ENCODE results near the gene ARHGAP44.
"Not testable (repeated sequence)": the region's sequence is repeated elsewhere in the genome, so short reads cannot be mapped to it uniquely, and the experiment has no call there.

The ARHGAP44 gene

DNA sequence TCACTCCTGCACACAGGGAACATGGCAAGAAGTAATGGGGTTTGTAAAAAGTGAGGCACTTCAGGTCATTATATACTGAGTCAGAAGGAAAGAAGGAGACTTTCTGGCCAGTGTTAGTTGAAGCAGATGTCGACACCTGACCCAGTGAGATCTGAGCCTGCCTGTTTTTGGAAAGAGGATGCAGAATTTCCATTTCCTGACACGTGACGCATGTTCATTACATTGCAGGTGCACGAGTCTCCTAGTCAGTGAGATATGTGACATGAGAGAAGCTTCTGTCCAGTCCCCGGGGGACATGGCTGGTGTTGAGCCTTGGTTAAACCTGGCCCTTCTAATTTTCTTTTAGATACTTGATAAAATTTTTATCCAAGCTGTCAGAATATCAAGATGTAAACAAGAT is 166.2 kb downstream of the ARHGAP44 start:
- no peak for DNase-seq (ENCODE audit: insufficient read length, low spot score)
- FAIRE-seq = no peak

DNA sequence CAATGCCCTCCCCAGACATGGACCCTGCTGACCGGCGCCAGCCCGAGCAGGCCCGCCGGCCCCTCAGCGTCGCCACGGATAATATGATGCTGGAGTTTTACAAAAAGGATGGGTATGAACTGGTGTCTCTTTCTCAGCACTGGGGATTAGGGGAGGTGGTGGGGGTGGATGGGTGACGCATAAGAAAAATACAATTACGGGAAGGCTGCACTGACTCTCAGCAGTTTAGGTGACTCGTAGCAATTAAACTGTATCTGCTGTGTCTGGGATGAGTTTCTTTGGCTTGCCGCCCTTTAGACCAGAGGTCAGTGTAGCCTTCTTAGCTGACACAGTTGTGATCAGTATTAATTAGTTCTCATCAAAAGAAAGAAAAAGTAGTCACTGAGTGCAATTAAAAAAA is 169.5 kb downstream of the ARHGAP44 start:
- no peak for DNase-seq (ENCODE audit: insufficient read length, low spot score)
- no peak for FAIRE-seq

DNA sequence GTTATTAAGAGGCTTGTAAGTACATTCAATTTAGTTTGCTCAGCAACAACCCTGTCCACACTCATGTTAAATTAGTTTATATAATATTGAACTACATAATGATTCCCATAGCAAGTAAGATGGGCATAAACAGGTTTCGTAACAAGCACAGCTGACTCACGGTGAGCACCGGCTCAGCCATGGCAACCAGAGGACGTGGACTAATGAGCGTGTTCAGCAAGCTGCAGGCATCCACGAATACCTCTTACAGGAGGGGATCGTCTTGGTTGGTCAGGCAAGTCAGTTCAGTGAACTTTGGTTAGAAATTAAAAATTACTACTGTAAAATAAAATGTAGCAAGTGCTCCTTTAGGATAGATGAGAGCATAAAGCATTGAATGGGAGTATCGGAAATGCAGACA is 170.1 kb downstream of the ARHGAP44 start:
- FAIRE-seq (no peak), DNase-seq (ENCODE audit: insufficient read length, low spot score) (no peak)

DNA sequence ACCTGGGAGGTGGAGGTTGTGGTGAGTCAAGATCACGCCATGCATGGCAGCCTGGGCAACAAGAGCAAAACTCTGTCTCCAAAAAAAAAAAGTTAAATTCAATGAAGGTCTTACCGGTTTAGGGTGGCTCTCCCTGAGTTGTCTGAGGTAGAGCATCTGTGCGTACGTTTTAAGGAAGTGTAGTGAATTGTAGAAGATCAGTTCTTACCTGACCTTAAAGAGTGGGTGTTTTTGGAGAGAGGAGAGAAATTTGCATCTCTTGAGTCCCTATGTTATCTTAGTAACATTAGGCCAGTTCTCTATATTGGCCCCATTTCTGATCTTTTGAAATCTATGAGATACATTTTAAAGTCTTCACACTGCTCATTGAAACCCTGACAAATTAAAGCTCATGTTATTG is 172.4 kb downstream of the ARHGAP44 start:
- DNase-seq (ENCODE audit: insufficient read length, low spot score) (no peak), FAIRE-seq (no peak)

DNA sequence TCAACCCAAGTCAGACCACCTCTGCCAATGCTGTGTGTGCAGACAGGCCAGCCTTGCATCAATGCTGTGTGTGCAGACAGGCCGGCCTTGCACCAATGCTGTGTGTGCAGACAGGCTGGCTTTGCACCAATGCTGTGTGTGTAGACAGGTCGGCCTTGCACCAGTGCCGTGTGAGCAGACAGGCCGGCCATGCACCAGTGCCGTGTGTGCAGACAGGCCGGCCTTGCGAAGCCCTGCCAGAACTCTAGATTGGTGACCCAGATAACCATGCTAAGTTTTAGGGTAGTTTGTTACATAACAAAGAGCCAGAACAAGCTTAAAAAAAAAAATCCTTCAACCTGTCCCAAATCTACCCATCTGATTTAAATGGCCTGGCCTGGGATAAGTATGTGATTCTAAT is 174.2 kb downstream of the ARHGAP44 start:
- FAIRE-seq (no peak), DNase-seq (ENCODE audit: insufficient read length, low spot score) (no peak)

DNA sequence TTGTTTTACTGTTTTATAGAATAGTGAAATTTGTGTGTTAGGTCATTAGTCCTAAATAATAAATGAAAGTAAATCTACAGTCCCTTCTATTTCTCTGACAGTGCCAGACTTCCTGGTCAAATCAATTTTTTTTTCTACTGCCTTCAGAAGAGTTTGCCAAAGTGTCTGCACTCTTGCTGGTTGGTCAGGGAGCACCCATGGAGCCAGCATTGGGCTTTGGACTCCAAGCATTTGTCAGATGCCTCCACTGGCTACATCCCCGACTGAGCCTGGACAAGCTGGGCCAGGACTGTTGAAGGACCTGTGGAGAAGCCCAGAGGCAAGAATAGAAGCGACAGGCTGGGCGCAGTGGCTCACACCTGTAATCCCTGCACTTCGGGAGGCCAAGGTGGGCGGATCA is 174.9 kb downstream of the ARHGAP44 start:
- FAIRE-seq (no peak), DNase-seq (ENCODE audit: insufficient read length, low spot score) (no peak)

DNA sequence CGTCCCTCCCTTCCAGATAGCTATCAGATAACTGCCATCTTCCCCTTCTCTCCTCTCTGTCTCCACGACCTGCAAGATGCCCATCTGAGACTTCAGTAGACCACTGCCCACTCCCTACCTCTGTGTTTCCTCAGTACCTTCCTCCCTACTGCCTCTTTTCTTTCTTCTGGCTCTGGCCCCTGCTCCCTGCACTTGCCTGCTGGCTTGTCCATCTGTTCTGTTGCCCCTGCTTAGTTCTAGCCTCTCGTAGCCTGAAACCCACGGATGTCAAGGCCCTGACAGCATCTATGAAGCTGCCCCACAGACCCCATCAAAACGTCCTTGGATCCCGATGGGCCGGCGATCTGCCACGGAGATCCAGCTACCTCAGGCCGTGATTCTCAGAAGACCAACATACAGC is 175.5 kb downstream of the ARHGAP44 start:
- DNase-seq (ENCODE audit: insufficient read length, low spot score) (no peak), FAIRE-seq (no peak)

DNA sequence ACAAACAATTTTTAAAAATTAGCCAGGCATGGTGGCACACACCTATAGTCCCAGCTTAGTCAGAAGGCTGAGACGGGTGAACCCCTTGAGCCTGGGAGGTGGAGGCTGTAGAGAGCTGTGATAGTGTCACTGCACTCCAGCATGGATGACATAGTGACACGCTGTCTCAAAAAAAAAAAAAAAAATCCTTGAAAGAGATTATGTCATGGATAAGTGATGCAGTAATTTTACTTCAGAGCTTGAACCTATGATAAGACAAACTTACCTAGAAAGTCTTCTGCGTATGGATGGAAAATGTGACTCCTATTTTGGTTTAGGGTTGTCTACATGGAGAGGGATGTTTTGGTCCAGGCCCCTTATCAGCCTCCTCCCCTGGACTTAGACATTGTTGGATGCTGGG is 176.7 kb downstream of the ARHGAP44 start:
- no peak for FAIRE-seq
- no peak for DNase-seq (ENCODE audit: insufficient read length, low spot score)

DNA sequence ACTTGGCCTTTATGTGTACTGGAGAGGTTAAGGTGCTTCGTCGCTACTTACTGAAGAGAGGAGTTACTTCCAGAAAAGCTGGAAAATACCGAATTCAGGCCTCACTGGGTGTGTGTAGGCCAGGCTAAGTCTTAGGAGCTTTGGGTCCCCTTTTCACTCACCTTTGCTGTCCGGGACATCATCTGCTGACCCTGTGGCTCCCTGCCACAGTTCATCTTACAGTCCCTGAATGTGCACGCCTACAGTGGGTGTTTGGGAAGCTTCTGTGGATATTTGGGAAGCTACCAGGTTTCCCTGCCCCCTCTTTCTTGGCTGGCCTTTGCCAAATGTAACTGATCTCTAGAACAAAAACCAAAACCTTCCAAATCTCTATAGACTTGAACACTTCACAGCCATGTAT is 177.1 kb downstream of the ARHGAP44 start:
- FAIRE-seq = no peak
- no peak for DNase-seq (ENCODE audit: insufficient read length, low spot score)

DNA sequence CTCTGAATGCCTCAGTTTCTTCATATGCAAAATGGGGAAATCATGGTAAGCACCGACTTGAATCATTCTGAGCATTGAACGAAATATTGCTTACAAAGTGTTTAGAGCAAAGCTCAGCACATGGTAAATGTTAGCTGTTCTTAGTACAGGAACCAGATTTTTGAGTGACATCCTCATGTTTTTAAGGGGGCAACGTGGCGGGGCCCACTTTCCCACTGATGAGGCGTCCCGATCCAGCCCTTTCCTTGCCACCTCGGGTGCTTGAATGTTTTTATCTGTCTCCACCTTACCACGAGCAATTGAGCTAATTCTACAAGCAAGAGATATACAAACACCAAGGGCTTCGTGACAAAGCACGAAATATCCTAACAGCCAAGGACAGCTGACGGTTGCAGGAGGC is 178.7 kb downstream of the ARHGAP44 start:
- DNase-seq (ENCODE audit: insufficient read length, low spot score) = no peak
- FAIRE-seq = no peak

DNA sequence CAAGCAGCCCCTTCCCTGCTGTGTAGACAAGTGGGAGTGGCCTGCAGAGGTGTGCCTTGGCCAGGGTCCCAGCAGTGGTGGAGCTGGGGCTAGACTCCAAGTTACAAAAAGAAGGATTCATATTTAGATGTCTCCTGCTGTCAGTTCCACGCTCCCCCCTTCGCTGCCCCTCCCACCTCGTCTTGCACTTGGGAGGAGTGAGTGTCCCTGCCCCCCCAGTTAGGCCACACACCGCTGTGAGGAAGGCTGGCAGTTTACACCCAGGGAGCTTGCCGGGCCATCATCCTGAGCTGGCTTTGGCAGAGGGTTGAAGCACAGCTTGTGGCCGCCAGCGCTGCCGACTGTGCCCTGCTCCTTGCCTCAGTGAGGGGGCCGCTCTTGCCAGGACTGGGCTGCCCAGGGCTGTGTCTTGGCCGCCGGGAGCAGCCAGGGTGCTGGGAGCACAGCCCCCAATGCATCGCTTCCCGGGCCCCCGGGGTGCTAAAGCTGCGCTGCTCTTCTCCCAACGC is 184.3 kb downstream of the ARHGAP44 start:
- DNase-seq (ENCODE audit: insufficient read length, low spot score) (no peak), FAIRE-seq (no peak)

DNA sequence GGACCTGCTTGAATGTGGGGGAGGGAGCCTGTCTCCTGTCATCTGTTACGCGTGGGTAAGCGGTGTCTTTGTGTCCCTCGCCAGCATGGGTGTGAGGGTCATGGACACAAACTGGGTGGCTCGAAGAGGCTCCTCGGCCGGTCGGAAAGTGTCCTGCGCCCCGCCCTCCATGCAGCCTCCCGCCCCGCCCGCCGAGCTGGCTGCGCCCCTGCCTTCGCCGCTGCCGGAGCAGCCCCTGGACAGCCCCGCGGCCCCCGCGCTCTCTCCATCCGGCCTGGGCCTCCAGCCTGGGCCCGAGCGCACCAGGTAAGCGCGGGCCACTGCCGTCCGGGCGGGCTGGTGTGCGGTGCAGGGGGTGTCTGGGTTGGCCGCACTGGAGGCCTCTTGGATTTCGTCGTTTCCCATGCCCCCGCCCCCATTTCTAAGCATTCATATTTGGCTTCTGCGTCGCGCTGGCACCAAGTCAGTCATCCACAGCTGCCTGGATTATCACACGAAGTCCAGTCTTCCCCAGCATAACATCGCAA is 184.8 kb downstream of the ARHGAP44 start:
- DNase-seq (ENCODE audit: insufficient read length, low spot score) = no peak
- no peak for FAIRE-seq

DNA sequence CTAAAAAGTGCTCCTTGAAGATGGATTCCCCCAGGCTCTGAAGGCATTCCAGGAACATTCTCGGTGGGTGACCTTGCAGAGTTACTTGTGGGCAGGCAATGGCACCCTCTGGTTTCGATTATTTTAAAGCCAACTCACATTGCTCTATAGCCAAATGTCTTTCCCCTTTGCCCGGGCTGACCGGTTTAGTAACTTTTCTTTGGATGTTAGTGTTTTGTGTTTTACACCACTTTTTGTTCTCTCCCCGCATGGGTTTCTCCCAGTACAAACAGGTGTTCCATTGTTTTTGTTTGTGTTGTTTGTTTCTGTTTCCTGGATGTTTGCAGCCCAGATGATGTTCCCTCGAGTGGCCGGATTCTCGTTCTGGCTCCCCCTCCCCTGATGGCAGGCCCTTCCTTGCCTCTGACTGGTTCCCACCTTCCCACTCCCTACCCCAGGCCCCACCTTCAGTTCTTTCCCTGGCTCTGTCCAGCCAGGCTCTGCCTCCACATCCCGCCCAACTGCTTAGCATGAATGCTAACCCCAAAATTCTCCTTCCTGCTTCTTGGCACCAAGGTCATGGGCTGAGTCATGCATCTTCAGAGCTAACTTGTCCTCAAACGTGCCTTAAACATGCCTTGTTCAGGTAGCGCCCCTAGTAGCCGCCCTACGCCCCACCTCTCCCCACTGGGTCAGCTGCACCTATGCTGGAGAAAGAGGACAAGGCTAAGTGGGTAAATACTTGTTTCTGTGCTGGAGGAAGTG is 187.9 kb downstream of the ARHGAP44 start:
- DNase-seq (ENCODE audit: insufficient read length, low spot score) (no peak), FAIRE-seq (no peak)

DNA sequence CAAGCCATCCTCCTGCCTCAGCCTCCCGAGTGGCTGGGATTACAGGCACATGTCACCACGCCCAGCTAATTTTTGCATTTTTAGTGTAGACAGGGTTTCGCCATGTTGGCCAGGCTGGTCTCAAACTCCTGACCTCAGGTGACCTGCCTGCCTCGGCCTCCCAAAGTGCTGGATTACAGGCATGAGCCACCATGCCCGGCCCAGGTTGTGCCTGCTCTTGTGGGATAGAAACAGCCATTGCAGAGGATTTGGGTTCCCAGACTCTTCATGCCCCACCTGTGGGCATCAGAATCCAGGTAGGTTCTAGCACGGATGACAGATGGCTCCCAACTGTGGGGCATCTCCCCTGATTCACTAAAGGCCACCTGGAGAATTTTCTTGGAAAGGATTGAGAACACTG is 189.5 kb downstream of the ARHGAP44 start:
- not testable (repeated sequence) for FAIRE-seq; DNase-seq (ENCODE audit: insufficient read length, low spot score)

DNA sequence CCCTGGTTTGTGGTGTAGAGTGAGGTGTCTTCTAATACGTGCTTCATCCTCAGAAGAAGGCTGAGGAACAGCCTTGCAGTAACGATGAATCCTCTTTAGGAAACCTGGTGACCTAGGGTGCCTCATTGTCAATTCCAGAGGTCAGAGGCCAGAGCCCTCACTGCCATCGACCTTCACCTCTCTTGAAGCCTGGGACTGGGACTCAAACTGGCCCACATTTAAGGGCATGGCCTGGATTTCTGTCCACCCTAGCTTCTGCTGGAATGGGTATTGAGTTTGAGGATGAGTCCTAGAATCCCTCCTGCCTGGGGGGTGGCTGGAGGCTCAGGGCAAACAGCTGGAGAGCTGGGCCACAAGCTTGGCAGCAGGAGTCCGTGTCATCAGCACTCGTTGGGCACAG is 189.9 kb downstream of the ARHGAP44 start:
- FAIRE-seq (no peak), DNase-seq (ENCODE audit: insufficient read length, low spot score) (no peak)

DNA sequence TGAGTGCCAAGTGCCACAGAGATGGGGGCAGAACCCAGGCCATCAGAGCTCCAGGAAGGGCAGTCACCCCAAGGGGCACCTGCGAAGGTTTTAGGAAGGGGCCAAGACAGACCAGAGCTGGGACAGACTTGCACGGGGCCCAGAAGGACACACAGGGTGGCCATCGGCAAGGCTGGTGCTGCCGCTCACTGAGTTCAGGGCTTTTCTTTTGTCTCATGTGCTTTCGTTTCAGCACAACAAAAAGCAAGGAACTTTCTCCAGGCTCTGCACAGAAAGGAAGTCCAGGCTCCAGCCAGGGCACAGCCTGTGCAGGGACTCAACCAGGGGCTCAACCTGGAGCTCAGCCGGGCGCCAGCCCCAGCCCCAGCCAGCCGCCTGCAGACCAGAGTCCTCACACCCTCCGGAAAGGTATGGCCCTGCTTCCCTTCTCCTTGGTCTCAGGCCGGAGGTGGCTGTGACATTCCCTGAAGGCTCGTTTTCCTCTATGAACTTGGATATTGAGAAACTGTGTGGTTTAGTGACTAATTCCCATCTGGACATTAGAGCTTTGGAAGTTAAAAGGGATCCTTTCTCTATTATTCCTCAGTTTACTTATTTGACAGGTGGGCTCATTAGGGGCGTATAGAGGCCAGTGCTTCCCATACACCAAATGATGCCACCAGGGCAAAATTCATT is 190.7 kb downstream of the ARHGAP44 start:
- FAIRE-seq (no peak), DNase-seq (ENCODE audit: insufficient read length, low spot score) (no peak)

DNA sequence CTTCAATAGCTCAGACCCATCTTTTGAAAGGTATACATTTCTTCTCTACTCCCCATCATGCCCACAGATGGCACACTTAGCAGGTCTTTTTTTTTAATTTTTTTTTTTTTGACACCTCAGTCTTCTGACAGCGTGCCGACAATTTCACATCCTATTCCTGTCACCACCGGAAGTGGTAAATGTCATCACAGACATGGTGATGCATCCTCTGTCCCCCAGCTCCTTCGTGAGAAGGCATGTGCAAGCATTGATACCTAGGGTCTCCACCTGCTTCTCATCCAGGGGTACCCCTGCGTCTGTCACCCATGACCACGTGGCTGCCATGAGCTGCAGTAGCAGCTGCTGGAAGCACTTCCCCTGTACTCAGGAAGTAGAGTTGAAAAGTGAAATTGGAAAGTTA is 192.9 kb downstream of the ARHGAP44 start:
- no peak for DNase-seq (ENCODE audit: insufficient read length, low spot score)
- no peak for FAIRE-seq

DNA sequence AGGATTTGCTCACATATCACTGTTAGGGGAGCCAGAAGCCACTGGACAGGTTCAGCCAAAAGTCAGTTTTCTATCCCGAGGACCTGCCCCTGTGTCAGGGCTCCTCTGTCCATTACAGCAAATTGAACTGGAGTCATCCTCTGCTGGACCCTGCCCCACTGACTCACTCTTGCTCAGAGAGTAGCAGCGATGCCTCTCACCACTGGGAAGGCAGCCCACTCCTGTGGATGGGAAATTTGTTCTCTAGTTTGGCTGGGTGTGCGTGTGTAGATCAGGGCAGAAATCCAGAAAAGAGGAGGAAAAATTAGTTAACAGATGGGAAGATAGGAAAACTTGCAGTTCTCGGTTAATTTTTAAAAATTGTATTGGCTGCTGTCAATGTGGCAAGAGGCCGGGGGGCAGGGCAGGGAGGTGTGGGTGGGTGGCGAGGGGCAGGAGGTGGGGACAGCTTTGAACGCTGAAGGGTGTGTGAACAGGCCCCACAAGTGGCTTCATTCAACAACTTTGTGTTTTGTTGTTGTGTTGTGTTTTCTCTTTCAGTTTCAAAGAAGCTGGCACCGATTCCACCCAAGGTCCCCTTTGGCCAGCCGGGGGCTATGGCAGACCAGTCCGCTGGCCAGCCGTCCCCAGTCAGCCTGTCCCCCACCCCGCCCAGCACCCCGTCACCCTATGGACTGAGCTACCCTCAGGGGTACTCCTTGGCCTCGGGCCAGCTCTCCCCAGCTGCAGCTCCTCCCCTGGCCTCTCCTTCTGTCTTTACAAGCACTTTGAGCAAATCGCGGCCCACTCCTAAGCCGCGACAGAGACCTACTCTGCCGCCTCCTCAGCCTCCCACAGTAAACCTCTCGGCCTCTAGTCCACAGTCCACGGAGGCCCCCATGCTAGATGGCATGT is 194.9 kb downstream of the ARHGAP44 start:
- FAIRE-seq = no peak
- no peak for DNase-seq (ENCODE audit: insufficient read length, low spot score)

DNA sequence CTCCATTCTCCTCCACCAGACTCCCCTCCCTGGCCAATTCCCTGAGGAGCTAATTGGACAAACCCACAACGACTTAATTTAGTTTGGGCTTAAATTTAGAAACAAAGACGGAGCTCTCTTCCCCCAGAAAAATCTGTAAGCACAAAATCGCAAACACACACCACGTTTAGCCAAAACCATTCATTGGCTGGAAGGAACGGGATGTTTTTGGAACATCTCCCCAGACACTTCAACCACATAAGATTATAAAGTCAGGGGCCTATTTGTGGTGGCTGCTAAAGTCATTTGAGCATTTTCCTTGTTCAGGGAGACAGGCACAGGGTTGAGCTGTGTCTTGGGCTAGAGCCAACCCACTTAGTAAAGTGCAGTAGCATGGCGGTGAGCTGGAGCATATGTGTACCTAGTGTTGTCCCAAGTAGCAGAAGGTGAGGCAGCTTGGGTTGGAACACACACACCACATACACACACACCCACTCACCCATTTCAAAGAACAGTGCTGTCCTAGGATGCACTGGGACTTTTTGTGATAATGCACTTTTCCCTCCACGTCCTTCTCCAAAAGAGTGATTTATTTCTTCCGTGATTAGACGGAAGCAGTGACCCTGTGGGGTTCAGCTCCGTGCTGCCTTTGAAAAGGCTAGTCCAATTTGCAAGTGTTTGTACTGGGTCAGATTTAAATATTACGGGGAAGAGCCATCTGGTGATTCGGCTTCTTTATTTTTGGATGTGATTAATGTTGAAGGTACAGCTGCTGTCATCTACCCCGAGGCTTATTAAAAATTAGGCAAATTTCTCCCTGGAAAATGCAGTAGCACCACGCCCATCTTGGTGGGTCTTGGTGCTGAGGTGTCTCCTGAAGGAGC is 196.4 kb downstream of the ARHGAP44 start:
- DNase-seq (ENCODE audit: insufficient read length, low spot score) = no peak
- no peak for FAIRE-seq

DNA sequence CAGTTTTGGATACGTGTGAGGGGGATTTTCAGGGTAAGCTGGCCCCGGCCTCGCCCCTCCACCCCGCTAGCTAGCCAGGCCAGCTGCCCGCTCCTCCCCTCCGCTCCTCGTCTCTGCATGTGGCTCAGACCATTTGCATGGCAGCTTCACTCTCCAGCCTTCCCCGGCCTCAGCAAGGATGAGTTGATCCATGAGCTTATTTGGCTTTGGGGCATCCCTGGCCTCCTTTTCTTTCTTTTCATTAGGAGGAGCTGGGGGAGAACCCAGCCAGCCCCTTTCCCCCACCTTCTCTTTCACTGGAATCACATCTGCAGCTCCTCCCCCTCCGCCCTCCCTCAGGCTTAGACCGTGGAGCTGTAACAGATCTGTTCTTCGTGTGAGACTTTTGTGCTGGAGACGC is 197.8 kb downstream of the ARHGAP44 start:
- FAIRE-seq (no peak), DNase-seq (ENCODE audit: insufficient read length, low spot score) (no peak)
